DND-41 (cell line): ENCODE data around the gene LSM4.

ENCODE experiments used
- ATAC-seq: fragments of 200-7000 bp; cut with Tn5 transposase; 3 replicates; pipeline ENCODE4 v1.9.1; 2021; ENCODE audit warnings: low read depth; ENCODE audit not compliant: insufficient read depth
- DNase-seq: peaks from one replicate; pipeline ENCODE4 v3.0.0-alpha.2; 2020
- H2AFZ ChIP-seq: 2 replicates; pipeline ENCODE4 v1.6.0; 2012; ENCODE audit warnings: low read depth, low read length
- H3K27ac ChIP-seq: 2 replicates; pipeline ENCODE4 v1.5.1; 2012; ENCODE audit warnings: low read length, inconsistent platforms
- H3K27me3 ChIP-seq: fragments of 200-600 bp; sonication (generic); 2 replicates; pipeline ENCODE4 v1.6.0; 2012; ENCODE audit warnings: low read length, mild to moderate bottlenecking, inconsistent platforms; ENCODE audit not compliant: insufficient read depth, poor library complexity
- H3K36me3 ChIP-seq: 2 replicates; pipeline ENCODE4 v1.5.1; 2012; ENCODE audit warnings: low read length, inconsistent platforms; ENCODE audit not compliant: insufficient read depth
- H3K4me1 ChIP-seq: 2 replicates; pipeline ENCODE4 v1.5.1; 2012; ENCODE audit warnings: mild to moderate bottlenecking, low read length; ENCODE audit not compliant: insufficient read depth
- H3K4me2 ChIP-seq: 2 replicates; pipeline ENCODE4 v1.6.0; 2012; ENCODE audit warnings: mild to moderate bottlenecking, moderate library complexity, low read length, inconsistent platforms; ENCODE audit not compliant: insufficient read depth
- H3K4me3 ChIP-seq, 2 experiments: fragments of 200-600 bp in 1 of 2; shearing (Covaris generic) in 1 of 2; 2 replicates each; pipeline ENCODE4 v1.5.1; 2012 to 2016; ENCODE audit warnings: inconsistent platforms in 2 of 2, low read length in 2 of 2, mild to moderate bottlenecking in 2 of 2, low read depth in 1 of 2, moderate library complexity in 1 of 2
- H3K79me2 ChIP-seq: 2 replicates; pipeline ENCODE4 v1.6.0; 2012; ENCODE audit warnings: low read length, inconsistent platforms; ENCODE audit not compliant: insufficient read depth
- H3K9ac ChIP-seq: 2 replicates; pipeline ENCODE4 v1.6.0; 2012; ENCODE audit warnings: low read depth, mild to moderate bottlenecking, inconsistent platforms, low read length, moderate library complexity
- H3K9me3 ChIP-seq: 2 replicates; pipeline ENCODE4 v1.5.1; 2012; ENCODE audit warnings: low read length, moderate library complexity, mild to moderate bottlenecking, inconsistent platforms; ENCODE audit not compliant: insufficient read depth, severe bottlenecking
- H4K20me1 ChIP-seq: 2 replicates; pipeline ENCODE4 v1.6.0; 2012; ENCODE audit warnings: low read length; ENCODE audit not compliant: insufficient read depth
- CTCF ChIP-seq: IDR thresholded peaks from 2 replicates; pipeline ENCODE4 v1.5.1; 2012; ENCODE audit warnings: borderline replicate concordance, low read length, moderate library complexity, mild to moderate bottlenecking; ENCODE audit not compliant: poor library complexity, severe bottlenecking; ENCODE audit errors: extremely low read depth
- EZH2 ChIP-seq: IDR thresholded peaks from 3 replicates; pipeline ENCODE4 v1.6.1; 2012; ENCODE audit warnings: borderline replicate concordance, low read depth, mild to moderate bottlenecking, moderate library complexity, low read length, inconsistent platforms; ENCODE audit not compliant: severe bottlenecking

LSM4 gene

GRCh38 chr19:18301718-18302111, 21.2 kb downstream of the LSM4 start:
- peaks cover 10% of the 10 kb centered on the region for H3K36me3 ChIP-seq
- ATAC-seq (no peak), DNase-seq (no peak)
- H2AFZ ChIP-seq, result no peak overlapping the region
- no peaks in the 10 kb centered on the region for H4K20me1 ChIP-seq
- no peak overlapping the region for H3K9ac ChIP-seq
- no peaks in the 10 kb centered on the region for H3K27me3 ChIP-seq
- no peak overlapping the region for H3K4me3 ChIP-seq
- peaks cover 40% of the 10 kb centered on the region for H3K4me1 ChIP-seq
- no peak for TF ChIP-seq EZH2
- TF ChIP-seq CTCF, result no peak
- H3K27ac ChIP-seq, result no peak overlapping the region
- H3K79me2 ChIP-seq, result no peaks in the 10 kb centered on the region; the same call in 1 of the 2 replicates
- H3K9me3 ChIP-seq, result no peaks in the 10 kb centered on the region
- no peak overlapping the region for H3K4me2 ChIP-seq

GRCh38 chr19:18300930-18301717, 21.8 kb downstream of the LSM4 start:
- peaks cover 36% of the 10 kb centered on the region for H3K4me1 ChIP-seq
- no peaks in the 10 kb centered on the region for H4K20me1 ChIP-seq
- H3K79me2 ChIP-seq, result no peaks in the 10 kb centered on the region; the same call in 1 of the 2 replicates
- no peak overlapping the region for H3K4me3 ChIP-seq
- H3K9me3 ChIP-seq, result no peaks in the 10 kb centered on the region
- H2AFZ ChIP-seq, result no peak overlapping the region
- DNase-seq (no peak), ATAC-seq (no peak)
- TF ChIP-seq EZH2 (no peak), CTCF (no peak)
- peaks cover 4% of the 10 kb centered on the region for H3K36me3 ChIP-seq
- no peak overlapping the region for H3K9ac ChIP-seq
- no peak overlapping the region for H3K4me2 ChIP-seq
- H3K27ac ChIP-seq, result no peak overlapping the region
- no peaks in the 10 kb centered on the region for H3K27me3 ChIP-seq

- Histone ChIP-seq H3K36me3 (no peaks in the 10 kb centered on the region), H3K27me3 (no peaks in the 10 kb centered on the region), H3K27ac (no peak overlapping the region), H3K9me3 (no peaks in the 10 kb centered on the region), H3K9ac (no peak overlapping the region), H4K20me1 (no peaks in the 10 kb centered on the region), H2AFZ (no peak overlapping the region), H3K4me3 (no peak overlapping the region), H3K4me2 (no peak overlapping the region), H3K4me1 (peaks cover 21% of the 10 kb centered on the region), H3K79me2 (no peaks in the 10 kb centered on the region)
- TF ChIP-seq CTCF, result no peak
- no peak for TF ChIP-seq EZH2
- no peak for ATAC-seq
- no peak for DNase-seq
These were observed 23.2 kb downstream of the LSM4 start for GRCh38 chr19:18299654-18300053.
